Liver (tissue), 9 donors: ENCODE measurements around the gene PEX5. TPM values are rescaled to one million over a fixed set of nuclear protein-coding genes. Genes with fewer than 3 reads are reported as not detected.

ENCODE experiments used
- DNase-seq: peaks from one replicate; pipeline ENCODE4 v3.0.0-alpha.2; 2017; ENCODE audit warnings: low spot score
- H3K27ac ChIP-seq, 2 donors: one replicate each; pipeline ENCODE4 v1.7.0; 2013; ENCODE audit warnings: inconsistent platforms in 2 of 2, low read length in 2 of 2, control low read depth in 1 of 2, low read depth in 1 of 2, mild to moderate bottlenecking in 1 of 2
- H3K27me3 ChIP-seq, 4 donors: one replicate each; pipeline versions ENCODE4 v1.6.1 to v1.7.0; 2013; ENCODE audit warnings: low read length in 3 of 4, inconsistent platforms in 1 of 4, mild to moderate bottlenecking in 1 of 4, moderate library complexity in 1 of 4; ENCODE audit not compliant: control insufficient read depth in 4 of 4, insufficient read depth in 4 of 4
- H3K36me3 ChIP-seq, 4 donors: one replicate each; pipeline versions ENCODE4 v1.6.1 to v1.7.0; 2013; ENCODE audit warnings: low read length in 3 of 4, mild to moderate bottlenecking in 3 of 4, low read depth in 1 of 4, moderate library complexity in 1 of 4; ENCODE audit not compliant: control insufficient read depth in 4 of 4, insufficient read depth in 3 of 4
- H3K4me1 ChIP-seq, 4 donors: one replicate each; pipeline versions ENCODE4 v1.6.1 to v1.7.0; 2013; ENCODE audit warnings: low read length in 3 of 4, mild to moderate bottlenecking in 3 of 4, moderate library complexity in 1 of 4; ENCODE audit not compliant: control insufficient read depth in 4 of 4, insufficient read depth in 4 of 4
- H3K4me3 ChIP-seq, 3 donors: one replicate each; pipeline versions ENCODE4 v1.6.1 to v1.7.0; 2013; ENCODE audit warnings: low read length in 3 of 3, control low read depth in 1 of 3, low read depth in 1 of 3, mild to moderate bottlenecking in 1 of 3
- H3K9ac ChIP-seq, 2 donors: one replicate each; pipeline ENCODE4 v1.7.0; 2013; ENCODE audit warnings: low read length in 2 of 2, mild to moderate bottlenecking in 2 of 2, moderate library complexity in 2 of 2, control low read depth in 1 of 2, low read depth in 1 of 2
- H3K9me3 ChIP-seq, 4 donors: one replicate each; pipeline versions ENCODE4 v1.6.1 to v1.7.0; 2013; ENCODE audit warnings: low read length in 3 of 4; ENCODE audit not compliant: control insufficient read depth in 4 of 4
- ATF3 ChIP-seq: IDR thresholded peaks from 2 replicates; pipeline ENCODE4 v1.6.1; 2016; ENCODE audit warnings: antibody characterized with exemption
- CTCF ChIP-seq: fragments of 150-350 bp; IDR thresholded peaks from 2 replicates; pipeline ENCODE4 v1.5.1; 2017; ENCODE audit warnings: improper control_type of control experiment, low read depth, low read length; ENCODE audit not compliant: missing input control
- EGR1 ChIP-seq, 2 donors: IDR thresholded peaks; 2 replicates each; pipeline ENCODE4 v1.6.1; 2016 to 2018; ENCODE audit warnings: antibody characterized with exemption in 2 of 2, low read depth in 2 of 2
- FOXA1 ChIP-seq: IDR thresholded peaks from 2 replicates; pipeline ENCODE4 v1.6.1; 2016; ENCODE audit warnings: antibody characterized with exemption
- GABPA ChIP-seq, 2 donors: IDR thresholded peaks in 1 of 2; conservative IDR thresholded peaks in 1 of 2; 2 replicates each; pipeline ENCODE4 v1.6.1; 2016; ENCODE audit warnings: antibody characterized with exemption in 2 of 2, mild to moderate bottlenecking in 1 of 2, moderate library complexity in 1 of 2
- HNF4A ChIP-seq, 2 donors: conservative IDR thresholded peaks; 2 replicates each; pipeline ENCODE4 v1.6.1; 2016; ENCODE audit warnings: antibody characterized with exemption in 2 of 2, mild to moderate bottlenecking in 2 of 2
- HNF4G ChIP-seq: IDR thresholded peaks from 2 replicates; pipeline ENCODE4 v1.6.1; 2016; ENCODE audit warnings: antibody characterized with exemption
- JUND ChIP-seq, 2 donors: IDR thresholded peaks; 2 replicates each; pipeline ENCODE4 v1.6.1; 2016; ENCODE audit warnings: antibody characterized with exemption in 2 of 2
- MAX ChIP-seq: IDR thresholded peaks from 2 replicates; pipeline ENCODE4 v1.6.1; 2016; ENCODE audit warnings: antibody characterized with exemption
- NR2F2 ChIP-seq: IDR thresholded peaks from 2 replicates; pipeline ENCODE4 v1.6.1; 2016; ENCODE audit warnings: antibody characterized with exemption
- RAD21 ChIP-seq, 2 donors: IDR thresholded peaks; 2 replicates each; pipeline ENCODE4 v1.6.1; 2016; ENCODE audit warnings: antibody characterized with exemption in 2 of 2, mild to moderate bottlenecking in 2 of 2
- REST ChIP-seq: IDR thresholded peaks from 2 replicates; pipeline ENCODE4 v1.6.1; 2016; ENCODE audit warnings: antibody characterized with exemption, mild to moderate bottlenecking
- RXRA ChIP-seq, 2 donors: IDR thresholded peaks; 2 replicates each; pipeline ENCODE4 v1.6.1; 2017 to 2018; ENCODE audit warnings: antibody characterized with exemption in 2 of 2, mild to moderate bottlenecking in 1 of 2
- SP1 ChIP-seq: IDR thresholded peaks from 2 replicates; pipeline ENCODE4 v1.6.1; 2018; ENCODE audit warnings: antibody characterized with exemption, mild to moderate bottlenecking
- TAF1 ChIP-seq: conservative IDR thresholded peaks from 2 replicates; pipeline ENCODE4 v1.6.1; 2016; ENCODE audit warnings: antibody characterized with exemption, mild to moderate bottlenecking
- WGBS: extraction: QIAGEN DNeasy Blood & Tissue Kit; methylation state at CpG from one replicate; pipeline ENCODE4 v1.1.7; 2013; 5-methylcytosine and 5-hydroxymethylcytosine counted together
- polyA plus RNA-seq, 2 donors: library from polyadenylated mRNA; stranded (reverse) in 1 of 2; unstranded in 1 of 2; fragments of 200-250 nt in 1 of 2; fragments of >200 nt in 1 of 2; fragmentation: Nextera tagmentation in 1 of 2; extraction: Ambion mirVana in 1 of 2; gene quantifications; one replicate each; pipeline versions ENCODE4 v1.2.1 to v1.2.3, GENCODE V29; 2013 to 2015
- total RNA-seq, 2 donors: library from RNA; depleted of rRNA; stranded (reverse); fragments of >200 nt; gene quantifications; one replicate each; pipeline ENCODE4 v1.2.3, GENCODE V29; 2014
- donor health status: healthy.
- donor health status: healthy.
- donor health status: healthy.
- donor health status: healthy.
- donor health status: healthy.

The PEX5 gene
- total and polyA plus RNA-seq, 4 donors: 5.7 to 37.9 (median 22.8) TPM

- Histone ChIP-seq H3K36me3 (peaks cover 4 to 52% (median 17%) of the 10 kb centered on the region in 4 donors), H3K27ac (no peak overlapping the region), H3K9me3 (no peaks in the 10 kb centered on the region), H3K4me1 (peaks cover 3 to 27% (median 15%) of the 10 kb centered on the region in 4 donors), H3K9ac (no peak overlapping the region), H3K4me3 (no peak overlapping the region), H3K27me3 (no peaks in the 10 kb centered on the region)
- DNase-seq: peak; percentile 66
- WGBS: 84% methylated on average over 5 of the region's 5 CpGs
- TF ChIP-seq SP1 (no peak), TAF1 (no peak), CTCF (peak; percentile 72), HNF4G (no peak), REST (no peak), JUND (IDR thresholded peaks at IDR 0.05) (no peak), RAD21 (IDR thresholded peaks at IDR 0.05) (peak; percentile 72 to 83), GABPA (IDR thresholded peaks at IDR 0.05 in 1 of 2, conservative IDR thresholded peaks at IDR 0.05 in 1 of 2) (no peak), MAX (no peak), ATF3 (no peak), NR2F2 (no peak), HNF4A (conservative IDR thresholded peaks at IDR 0.05) (no peak), RXRA (IDR thresholded peaks at IDR 0.05) (no peak), FOXA1 (no peak)
These were observed 47.3 kb upstream of the PEX5 start for GRCh38 chr12:7142056-7142644.

GRCh38 chr12:7142809-7143465, 46.5 kb upstream of the PEX5 start:
- Histone ChIP-seq H3K27me3 (no peaks in the 10 kb centered on the region), H3K9me3 (no peaks in the 10 kb centered on the region), H3K36me3 (peaks cover 0 to 45% (median 14%) of the 10 kb centered on the region in 4 donors), H3K4me3 (no peak overlapping the region), H3K4me1 (peaks cover 3 to 27% (median 15%) of the 10 kb centered on the region in 4 donors), H3K9ac (no peak overlapping the region), H3K27ac (peak overlapping the region in 1 of 2 donors; percentile 23)
- TF ChIP-seq HNF4A (conservative IDR thresholded peaks at IDR 0.05) (peak in 1 of 2 donors; percentile 57), REST (no peak), RXRA (IDR thresholded peaks at IDR 0.05) (peak in 1 of 2 donors; percentile 66), EGR1 (IDR thresholded peaks at IDR 0.05; ENCODE audit: low read depth in 2 of 2) (no peak), NR2F2 (no peak)
- no peak for DNase-seq
- 75% methylated on average over 18 of the region's 18 CpGs for WGBS
